Ishikawa (cell line): ENCODE results near the gene RABL2B.

Experiments used
- CEBPB ChIP-seq: IDR thresholded peaks from 2 replicates; pipeline ENCODE4 v1.6.1; 2012
- CREB1 ChIP-seq: IDR thresholded peaks from 2 replicates; pipeline ENCODE4 v1.6.1; 2012; ENCODE audit warnings: low read depth
- EGR1 ChIP-seq: IDR thresholded peaks from 2 replicates; pipeline ENCODE4 v1.6.1; 2012
- EP300 ChIP-seq: IDR thresholded peaks from 2 replicates; pipeline ENCODE4 v1.6.1; 2012; ENCODE audit warnings: borderline replicate concordance
- FOXM1 ChIP-seq: IDR thresholded peaks from 2 replicates; pipeline ENCODE4 v1.6.1; 2012; ENCODE audit warnings: low read depth, borderline replicate concordance
- MAX ChIP-seq: IDR thresholded peaks from 2 replicates; pipeline ENCODE4 v1.6.1; 2012
- NFIC ChIP-seq: IDR thresholded peaks from 2 replicates; pipeline ENCODE4 v1.6.1; 2012
- RAD21 ChIP-seq: IDR thresholded peaks from 2 replicates; pipeline ENCODE4 v1.6.1; 2012; ENCODE audit warnings: low read depth
- REST ChIP-seq: IDR thresholded peaks from 2 replicates; pipeline ENCODE4 v1.6.1; 2012; ENCODE audit warnings: low read depth, mild to moderate bottlenecking
- TAF1 ChIP-seq: IDR thresholded peaks from 2 replicates; pipeline ENCODE4 v1.6.1; 2012; ENCODE audit warnings: low read depth, mild to moderate bottlenecking
- TCF12 ChIP-seq: IDR thresholded peaks from 2 replicates; pipeline ENCODE4 v1.6.1; 2012; ENCODE audit warnings: low read depth
- TEAD4 ChIP-seq: IDR thresholded peaks from 2 replicates; pipeline ENCODE4 v1.6.1; 2012
- USF1 ChIP-seq: IDR thresholded peaks from 2 replicates; pipeline ENCODE4 v1.6.1; 2012
- YY1 ChIP-seq: IDR thresholded peaks from 2 replicates; pipeline ENCODE4 v1.6.1; 2012; ENCODE audit warnings: low read depth
- ZBTB7A ChIP-seq: IDR thresholded peaks from 2 replicates; pipeline ENCODE4 v1.6.1; 2012; ENCODE audit warnings: low read depth

Gene RABL2B

GRCh38 chr22:50724616-50725015, 58.8 kb downstream of the RABL2B start:
- TF ChIP-seq CEBPB (no peak), ZBTB7A (no peak), NFIC (no peak), USF1 (no peak), TCF12 (no peak), RAD21 (no peak), TAF1 (no peak), EGR1 (no peak), EP300 (no peak), TEAD4 (no peak), FOXM1 (no peak), MAX (no peak), CREB1 (no peak), REST (no peak), YY1 (no peak)

- TF ChIP-seq ZBTB7A = no peak
- no peak for TF ChIP-seq USF1
- TF ChIP-seq TCF12 = no peak
- TF ChIP-seq EP300 = no peak
- no peak for TF ChIP-seq RAD21
- TF ChIP-seq FOXM1 = no peak
- no peak for TF ChIP-seq YY1
- TF ChIP-seq TAF1 = no peak
- no peak for TF ChIP-seq CREB1
- TF ChIP-seq MAX = no peak
These were observed 59.4 kb downstream of the RABL2B start for GRCh38 chr22:50723991-50724390.

GRCh38 chr22:50722716-50723428, 60.6 kb downstream of the RABL2B start:
- TF ChIP-seq TEAD4 (no peak), RAD21 (no peak), CEBPB (no peak), REST (no peak), TAF1 (no peak), EGR1 (no peak), ZBTB7A (no peak), MAX (no peak), YY1 (no peak), FOXM1 (no peak), USF1 (no peak), TCF12 (no peak)

GRCh38 chr22:50722048-50722701, 61.3 kb downstream of the RABL2B start:
- no peak for TF ChIP-seq CEBPB
- no peak for TF ChIP-seq FOXM1
- TF ChIP-seq TAF1 = no peak
- TF ChIP-seq ZBTB7A = no peak
- no peak for TF ChIP-seq USF1
- no peak for TF ChIP-seq MAX
- TF ChIP-seq TEAD4 = no peak
